ENCODE data around the gene PAMR1.

- TF ChIP-seq, protein P1, sequence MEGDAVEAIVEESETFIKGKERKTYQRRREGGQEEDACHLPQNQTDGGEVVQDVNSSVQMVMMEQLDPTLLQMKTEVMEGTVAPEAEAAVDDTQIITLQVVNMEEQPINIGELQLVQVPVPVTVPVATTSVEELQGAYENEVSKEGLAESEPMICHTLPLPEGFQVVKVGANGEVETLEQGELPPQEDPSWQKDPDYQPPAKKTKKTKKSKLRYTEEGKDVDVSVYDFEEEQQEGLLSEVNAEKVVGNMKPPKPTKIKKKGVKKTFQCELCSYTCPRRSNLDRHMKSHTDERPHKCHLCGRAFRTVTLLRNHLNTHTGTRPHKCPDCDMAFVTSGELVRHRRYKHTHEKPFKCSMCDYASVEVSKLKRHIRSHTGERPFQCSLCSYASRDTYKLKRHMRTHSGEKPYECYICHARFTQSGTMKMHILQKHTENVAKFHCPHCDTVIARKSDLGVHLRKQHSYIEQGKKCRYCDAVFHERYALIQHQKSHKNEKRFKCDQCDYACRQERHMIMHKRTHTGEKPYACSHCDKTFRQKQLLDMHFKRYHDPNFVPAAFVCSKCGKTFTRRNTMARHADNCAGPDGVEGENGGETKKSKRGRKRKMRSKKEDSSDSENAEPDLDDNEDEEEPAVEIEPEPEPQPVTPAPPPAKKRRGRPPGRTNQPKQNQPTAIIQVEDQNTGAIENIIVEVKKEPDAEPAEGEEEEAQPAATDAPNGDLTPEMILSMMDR (IDR thresholded peaks at IDR 0.05; ENCODE audit: extremely low read depth in 1 of 2, insufficient read depth in 1 of 2, low read depth in 1 of 2, low read length in 2 of 2) = no peak
- TF ChIP-seq EZH2 (IDR thresholded peaks at IDR 0.05; ENCODE audit: borderline replicate concordance, low read depth, low read length, severe bottlenecking) = no peak
- TF ChIP-seq FOS (IDR thresholded peaks at IDR 0.05; ENCODE audit: borderline replicate concordance, insufficient read depth, low read length) = no peak
- no peak for TF ChIP-seq POLR2A (IDR thresholded peaks at IDR 0.05; ENCODE audit: low read depth, low read length)
- TF ChIP-seq POLR2AphosphoS5 (IDR thresholded peaks at IDR 0.05; ENCODE audit: insufficient read depth, low read depth, low read length) = no peak
- TF ChIP-seq, protein P2, sequence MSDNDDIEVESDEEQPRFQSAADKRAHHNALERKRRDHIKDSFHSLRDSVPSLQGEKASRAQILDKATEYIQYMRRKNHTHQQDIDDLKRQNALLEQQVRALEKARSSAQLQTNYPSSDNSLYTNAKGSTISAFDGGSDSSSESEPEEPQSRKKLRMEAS (IDR thresholded peaks at IDR 0.05; ENCODE audit: insufficient read depth, insufficient read length) = no peak
- no peak for TF ChIP-seq MYC (IDR thresholded peaks at IDR 0.05; ENCODE audit: low read depth, low read length)
Observed at GRCh38 chr11:35536470-35536869, 11.1 kb upstream of the PAMR1 start.
